HUDEP-2 (cell line): ENCODE data around the gene TPX2.
"Not testable (repeated sequence)": the region's sequence is repeated elsewhere in the genome, so short reads cannot be mapped to it uniquely, and the experiment has no call there.

Experiments used
- DNase-seq, 76 experiments: peaks; one replicate each; lab custom pipeline; 2025; ENCODE audit not compliant: unreplicated experiment in 76 of 76; lab: John Stamatoyannopoulos, UW

TPX2 gene

GRCh38 chr20:31809661-31810060 lies 70.6 kb downstream of the TPX2 start:
- DNase-seq: no peak

DNA sequence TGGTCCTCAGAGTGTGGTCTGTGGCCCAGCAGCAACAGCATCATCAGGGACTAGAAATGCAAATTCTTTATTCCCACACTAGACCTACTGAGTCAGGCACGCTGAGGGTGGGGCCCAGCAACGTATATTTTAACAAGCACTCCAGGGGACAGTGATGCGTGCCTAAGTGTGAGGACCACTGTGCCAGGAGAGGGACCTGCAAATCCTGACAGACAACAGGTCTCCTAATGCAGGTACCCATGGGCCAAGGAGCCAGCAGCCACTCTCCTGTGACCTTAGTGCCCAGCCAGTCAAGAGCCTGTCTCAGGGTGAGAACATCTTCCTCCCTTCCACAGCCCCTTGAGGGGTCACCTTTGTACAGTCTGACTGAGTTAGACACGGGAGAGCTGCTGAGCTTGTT lies 72.1 kb downstream of the TPX2 start:
- DNase-seq: no peak

DNA sequence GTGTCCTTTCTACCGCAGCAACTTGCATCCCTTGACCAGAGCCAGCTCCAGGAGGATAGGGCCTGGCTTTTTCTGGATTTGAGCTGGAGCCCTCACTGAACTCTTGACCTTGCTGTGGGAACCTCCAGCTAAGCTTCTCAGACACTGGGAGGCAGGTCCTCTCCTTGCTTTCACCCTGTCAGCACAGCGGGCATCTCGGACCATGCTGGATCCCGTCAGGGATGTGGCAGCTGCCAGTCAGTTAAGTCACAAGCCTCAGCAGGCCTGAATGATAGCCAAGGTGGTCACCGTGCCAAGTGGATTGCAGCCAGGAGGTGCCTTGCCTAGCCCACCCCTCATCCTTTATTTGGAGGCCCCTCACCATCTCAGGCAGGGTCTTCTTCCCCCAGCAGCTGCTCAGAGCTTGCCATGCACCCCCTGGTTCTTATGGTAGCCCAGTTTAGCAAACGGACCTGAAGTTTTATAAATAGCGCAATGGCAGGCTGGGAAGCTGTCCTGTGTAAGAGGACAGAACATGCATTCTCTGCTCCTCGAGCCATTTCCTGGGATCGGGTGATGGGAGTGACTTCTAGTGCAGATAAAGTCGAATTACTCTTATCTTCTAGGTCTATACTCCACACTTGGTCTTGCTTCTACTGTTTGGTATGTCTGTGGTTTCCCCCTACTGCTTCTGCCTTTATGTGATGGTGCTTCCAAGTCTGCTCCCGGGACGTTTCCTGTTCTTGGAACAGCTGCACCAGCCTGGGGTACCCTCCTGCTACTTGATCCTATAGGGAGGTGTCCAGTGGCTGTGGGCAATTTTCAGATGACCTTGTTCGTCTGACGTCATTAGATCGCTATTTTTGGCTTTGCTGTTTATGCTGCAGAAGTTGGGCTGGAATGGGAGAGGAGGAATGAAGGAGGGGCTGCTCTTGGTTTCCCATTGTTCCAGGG lies 73.0 kb downstream of the TPX2 start:
- DNase-seq: no peak

- DNase-seq: no peak
These were observed 74.5 kb downstream of the TPX2 start for GRCh38 chr20:31813611-31814010.

- DNase-seq: not testable (repeated sequence)
These were observed 75.1 kb downstream of the TPX2 start for GRCh38 chr20:31814142-31814541.

DNA sequence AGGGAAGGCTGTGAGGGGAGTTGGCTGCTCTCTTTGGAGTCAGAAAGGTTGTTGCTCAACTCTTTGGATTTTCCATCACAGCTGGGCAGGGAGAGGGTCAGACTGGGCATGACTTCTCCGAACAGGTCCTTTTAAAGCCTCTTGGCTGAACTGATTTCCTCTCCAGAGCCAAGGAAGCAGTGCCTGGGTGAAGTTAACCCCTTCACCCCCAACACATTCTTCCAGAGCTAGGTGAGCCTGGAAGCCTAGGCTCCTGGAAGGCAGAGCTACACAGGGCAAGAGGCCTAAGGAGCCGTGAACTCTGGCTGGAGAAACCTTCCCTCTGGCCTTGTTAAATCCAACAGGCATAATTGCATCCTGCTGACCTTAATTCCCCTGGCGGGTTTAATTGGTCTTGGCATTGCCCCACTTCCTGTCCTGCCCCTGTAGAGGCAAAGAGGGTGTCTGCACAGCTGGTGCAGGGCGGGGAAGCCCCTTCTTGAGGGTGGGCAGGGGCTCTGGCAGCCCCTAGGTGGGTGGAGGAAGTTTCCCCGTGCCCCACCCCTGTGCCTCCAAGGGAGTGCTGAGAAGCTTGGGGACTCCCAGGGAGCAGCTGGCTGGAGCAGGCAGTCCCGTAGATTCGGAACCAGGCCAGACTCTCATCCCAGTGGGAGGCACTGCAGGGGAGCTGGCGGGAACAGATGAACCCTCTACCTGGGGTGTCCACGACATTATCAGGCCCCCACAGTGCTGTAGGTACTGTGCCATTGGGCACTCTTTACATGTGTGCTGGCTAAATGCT lies 76.5 kb downstream of the TPX2 start:
- no peak for DNase-seq

DNA sequence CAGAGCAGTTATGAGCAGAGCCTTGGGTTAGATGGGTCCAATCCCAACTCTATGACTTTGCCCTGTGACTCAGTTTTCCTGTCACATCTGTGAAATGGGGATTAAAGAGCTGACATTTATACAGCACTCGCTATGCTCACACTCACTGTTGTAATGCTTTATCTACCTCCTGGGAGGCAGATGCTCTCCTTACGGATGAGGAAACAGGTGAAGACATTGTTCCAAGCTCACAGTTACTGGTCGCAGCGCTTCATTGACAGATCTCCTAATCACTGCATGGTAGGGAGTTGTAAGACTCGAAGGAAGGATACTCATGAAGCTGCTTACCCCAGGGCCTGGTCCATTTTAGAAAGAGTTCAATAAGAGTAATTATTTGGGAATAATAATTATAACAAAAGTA lies 77.1 kb downstream of the TPX2 start:
- DNase-seq: no peak

GRCh38 chr20:31817461-31817860 lies 78.4 kb downstream of the TPX2 start:
- DNase-seq: no peak

- DNase-seq: no peak
These were observed 79.4 kb downstream of the TPX2 start for GRCh38 chr20:31818376-31818908.

GRCh38 chr20:31819083-31819784 lies 80.1 kb downstream of the TPX2 start, which contains the start of gene MYLK2:
Gene MYLK2 (plus strand): TSS chr20:31819356. CDS start chr20:31819581, 225 bp downstream.
- no peak for DNase-seq

DNA sequence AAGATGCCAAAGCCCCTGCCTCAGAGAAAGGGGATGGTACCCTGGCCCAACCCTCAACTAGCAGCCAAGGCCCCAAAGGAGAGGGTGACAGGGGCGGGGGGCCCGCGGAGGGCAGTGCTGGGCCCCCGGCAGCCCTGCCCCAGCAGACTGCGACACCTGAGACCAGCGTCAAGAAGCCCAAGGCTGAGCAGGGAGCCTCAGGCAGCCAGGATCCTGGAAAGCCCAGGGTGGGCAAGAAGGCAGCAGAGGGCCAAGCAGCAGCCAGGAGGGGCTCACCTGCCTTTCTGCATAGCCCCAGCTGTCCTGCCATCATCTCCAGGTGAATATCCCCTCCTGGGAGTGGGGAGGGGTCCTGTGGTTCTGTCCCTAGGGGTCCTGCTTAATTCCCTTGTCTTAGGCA lies 81.1 kb downstream of the TPX2 start:
- DNase-seq: no peak

DNA sequence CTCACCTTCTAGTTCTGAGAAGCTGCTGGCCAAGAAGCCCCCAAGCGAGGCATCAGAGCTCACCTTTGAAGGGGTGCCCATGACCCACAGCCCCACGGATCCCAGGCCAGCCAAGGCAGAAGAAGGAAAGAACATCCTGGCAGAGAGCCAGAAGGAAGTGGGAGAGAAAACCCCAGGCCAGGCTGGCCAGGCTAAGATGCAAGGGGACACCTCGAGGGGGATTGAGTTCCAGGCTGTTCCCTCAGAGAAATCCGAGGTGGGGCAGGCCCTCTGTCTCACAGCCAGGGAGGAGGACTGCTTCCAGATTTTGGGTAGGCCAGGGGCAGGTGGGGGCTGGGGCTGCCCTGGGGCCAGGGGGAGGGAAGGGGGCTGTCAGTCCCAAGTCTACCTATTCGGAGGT lies 82.3 kb downstream of the TPX2 start:
- no peak for DNase-seq

DNA sequence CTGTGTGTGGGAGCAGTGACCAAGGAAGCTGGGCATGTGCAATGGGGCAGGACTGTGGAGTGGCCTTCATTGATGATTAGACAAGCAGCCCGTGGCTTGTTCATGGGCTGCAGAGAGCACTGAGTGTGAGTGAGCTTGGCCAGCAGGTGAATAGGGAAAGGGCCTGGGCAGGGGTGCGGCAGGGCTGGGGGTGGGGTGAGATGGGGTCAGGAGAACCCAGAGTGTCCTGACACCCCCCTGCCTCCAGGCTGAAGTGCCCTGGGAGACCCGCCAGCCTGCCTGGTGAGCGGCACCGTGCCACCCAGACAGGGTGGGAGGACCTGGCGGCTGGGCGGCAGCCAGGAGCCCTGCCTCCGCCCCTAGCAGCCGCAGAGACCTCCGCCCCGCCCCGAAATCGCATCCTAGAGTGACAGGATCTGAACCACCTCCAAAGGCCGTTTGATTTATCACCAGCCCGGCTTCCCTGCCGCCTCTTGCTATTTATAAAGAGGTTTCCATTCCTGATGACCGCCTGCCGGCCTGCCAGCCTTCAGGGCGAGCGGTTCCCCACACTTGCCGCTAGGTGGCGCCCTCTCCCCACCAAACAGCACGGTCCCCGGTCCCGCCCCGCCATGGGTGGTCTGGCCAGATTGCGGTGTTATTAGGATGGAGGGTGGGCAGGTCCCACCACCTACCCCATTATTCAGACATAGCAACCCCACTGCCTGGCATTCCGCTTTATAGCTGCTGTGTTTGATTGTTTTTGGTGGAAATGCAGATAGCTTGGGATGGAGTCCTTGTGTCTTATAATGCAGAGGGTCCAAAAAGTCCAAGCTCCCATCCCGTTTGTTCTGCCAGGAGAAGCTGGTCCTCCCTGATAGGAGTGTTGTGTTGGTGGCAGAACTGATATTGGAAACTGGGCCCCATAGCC lies 83.6 kb downstream of the TPX2 start:
- DNase-seq: peak in 62 of 76 experiments; percentile 11 to 71 (median 51)

GRCh38 chr20:31823360-31824124 lies 84.5 kb downstream of the TPX2 start:
- DNase-seq: no peak

- no peak for DNase-seq
These were observed 85.0 kb downstream of the TPX2 start for GRCh38 chr20:31824125-31824485.

- DNase-seq: no peak
These were observed 85.6 kb downstream of the TPX2 start for GRCh38 chr20:31824554-31825313.

DNA sequence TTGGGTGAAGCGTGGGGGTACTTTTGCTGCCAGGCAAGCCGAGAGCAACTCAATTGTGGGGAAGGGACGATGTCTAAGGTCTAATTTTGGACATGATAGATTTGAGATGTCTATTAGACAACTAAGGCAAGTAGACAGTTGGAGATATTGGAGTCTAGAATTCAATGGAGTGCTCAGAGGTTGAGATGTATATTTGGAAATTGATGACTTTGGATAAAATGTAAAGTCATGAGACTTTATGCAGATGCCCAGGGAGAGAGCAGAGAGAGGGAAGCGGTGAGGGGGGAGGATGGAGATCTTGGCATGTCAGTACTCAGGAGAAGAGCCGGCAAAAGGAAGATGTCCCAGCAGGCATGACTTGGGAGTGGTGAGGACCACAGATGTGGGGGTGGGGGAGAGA lies 87.0 kb downstream of the TPX2 start:
- no peak for DNase-seq

GRCh38 chr20:31827059-31827458 lies 88.0 kb downstream of the TPX2 start:
- no peak for DNase-seq
